IPS DF 6.9 (cell line): ENCODE results near the gene TMEM106C.

Experiments used
- DNase-seq: peaks from one replicate; pipeline ENCODE4 v3.0.0-alpha.2; 2013; ENCODE audit warnings: low read depth, low spot score
- H3K27ac ChIP-seq: one replicate; pipeline ENCODE4 v1.5.1; 2013; ENCODE audit warnings: low read length, control low read depth
- H3K27me3 ChIP-seq: 2 replicates; pipeline ENCODE4 v1.6.1; 2013; ENCODE audit warnings: mild to moderate bottlenecking, low read length; ENCODE audit not compliant: control insufficient read depth, insufficient read depth
- H3K36me3 ChIP-seq: 2 replicates; pipeline ENCODE4 v1.6.1; 2013; ENCODE audit warnings: low read length; ENCODE audit not compliant: control insufficient read depth, insufficient read depth
- H3K4me1 ChIP-seq: 2 replicates; pipeline ENCODE4 v1.6.1; 2013; ENCODE audit warnings: low read length; ENCODE audit not compliant: control insufficient read depth, insufficient read depth
- H3K4me3 ChIP-seq: 2 replicates; pipeline ENCODE4 v1.5.1; 2013; ENCODE audit warnings: mild to moderate bottlenecking, low read length
- H3K9me3 ChIP-seq: 2 replicates; pipeline ENCODE4 v1.6.1; 2013; ENCODE audit warnings: low read length, inconsistent platforms; ENCODE audit not compliant: control insufficient read depth, insufficient read depth
- WGBS: extraction: QIAGEN DNeasy Blood & Tissue Kit; methylation state at CpG from one replicate; pipeline ENCODE4 v1.1.7; 2013; ENCODE audit warnings: mixed read lengths, missing lambda C conversion rate; ENCODE audit not compliant: insufficient read length, insufficient coverage; 5-methylcytosine and 5-hydroxymethylcytosine counted together

The TMEM106C gene

GRCh38 chr12:47986291-47986660 lies 22.9 kb downstream of the TMEM106C start:
- WGBS, result no CpG with 5 or more reads among the region's 8 CpGs
- no peaks in the 10 kb centered on the region for H3K36me3 ChIP-seq
- no peak overlapping the region for H3K4me3 ChIP-seq
- no peaks in the 10 kb centered on the region for H3K27me3 ChIP-seq
- H3K27ac ChIP-seq, result no peak overlapping the region
- 0 out of 2 replicates have a peak, but pooled peaks cover 1% of the 10 kb centered on the region for H3K4me1 ChIP-seq
- DNase-seq, result no peak
- H3K9me3 ChIP-seq, result no peaks in the 10 kb centered on the region

GRCh38 chr12:47986832-47987231 lies 23.4 kb downstream of the TMEM106C start:
- no CpG with 5 or more reads among the region's 5 CpGs for WGBS
- Histone ChIP-seq H3K27me3 (no peaks in the 10 kb centered on the region), H3K36me3 (no peaks in the 10 kb centered on the region), H3K9me3 (no peaks in the 10 kb centered on the region), H3K4me3 (no peak overlapping the region), H3K4me1 (0 out of 2 replicates have a peak, but pooled peaks cover 1% of the 10 kb centered on the region), H3K27ac (no peak overlapping the region)
- DNase-seq, result no peak

GRCh38 chr12:47987411-47988072 lies 24.1 kb downstream of the TMEM106C start:
- no CpG with 5 or more reads among the region's 14 CpGs for WGBS
- no peak overlapping the region for H3K27ac ChIP-seq
- H3K9me3 ChIP-seq, result no peaks in the 10 kb centered on the region
- DNase-seq, result no peak
- no peaks in the 10 kb centered on the region for H3K36me3 ChIP-seq
- H3K4me3 ChIP-seq, result no peak overlapping the region
- no peaks in the 10 kb centered on the region; the same call in 1 of the 2 replicates for H3K27me3 ChIP-seq
- 0 out of 2 replicates have a peak, but pooled peaks cover 1% of the 10 kb centered on the region for H3K4me1 ChIP-seq

- no peak overlapping the region for H3K27ac ChIP-seq
- no peaks in the 10 kb centered on the region for H3K36me3 ChIP-seq
- no peak overlapping the region for H3K4me3 ChIP-seq
- H3K4me1 ChIP-seq, result 0 out of 2 replicates have a peak, but pooled peaks cover 1% of the 10 kb centered on the region
- H3K27me3 ChIP-seq, result no peaks in the 10 kb centered on the region; the same call in 1 of the 2 replicates
- H3K9me3 ChIP-seq, result no peaks in the 10 kb centered on the region
- DNase-seq, result no peak
- no CpG with 5 or more reads among the region's 15 CpGs for WGBS
Observed at GRCh38 chr12:47988073-47989022, 25.0 kb downstream of the TMEM106C start.

- WGBS, result no CpG with 5 or more reads among the region's 8 CpGs
- Histone ChIP-seq H3K4me3 (no peak overlapping the region), H3K9me3 (no peaks in the 10 kb centered on the region), H3K36me3 (no peaks in the 10 kb centered on the region), H3K27ac (no peak overlapping the region), H3K4me1 (0 out of 2 replicates have a peak, but pooled peaks cover 1% of the 10 kb centered on the region), H3K27me3 (no peaks in the 10 kb centered on the region; the same call in 1 of the 2 replicates)
- DNase-seq, result no peak
Observed at GRCh38 chr12:47989023-47989417, 25.6 kb downstream of the TMEM106C start.

GRCh38 chr12:47989666-47990065 lies 26.3 kb downstream of the TMEM106C start:
- Histone ChIP-seq H3K36me3 (no peaks in the 10 kb centered on the region), H3K27me3 (no peaks in the 10 kb centered on the region; the same call in 1 of the 2 replicates), H3K27ac (no peak overlapping the region), H3K4me3 (no peak overlapping the region), H3K9me3 (no peaks in the 10 kb centered on the region), H3K4me1 (0 out of 2 replicates have a peak, but pooled peaks cover 1% of the 10 kb centered on the region)
- no peak for DNase-seq
- no CpG with 5 or more reads among the region's 12 CpGs for WGBS

GRCh38 chr12:47990351-47991105 lies 27.1 kb downstream of the TMEM106C start:
- H3K9me3 ChIP-seq, result no peaks in the 10 kb centered on the region
- H3K4me3 ChIP-seq, result no peak overlapping the region
- no peaks in the 10 kb centered on the region for H3K36me3 ChIP-seq
- H3K4me1 ChIP-seq, result 0 out of 2 replicates have a peak, but pooled peaks cover 1% of the 10 kb centered on the region
- H3K27me3 ChIP-seq, result no peaks in the 10 kb centered on the region; the same call in 1 of the 2 replicates
- H3K27ac ChIP-seq, result no peak overlapping the region
- no peak for DNase-seq
- no CpG with 5 or more reads among the region's 7 CpGs for WGBS

- H3K36me3 ChIP-seq, result no peaks in the 10 kb centered on the region
- no peaks in the 10 kb centered on the region for H3K9me3 ChIP-seq
- no peak for DNase-seq
- 0 out of 2 replicates have a peak, but pooled peaks cover 1% of the 10 kb centered on the region for H3K4me1 ChIP-seq
- no peak overlapping the region for H3K27ac ChIP-seq
- WGBS, result no CpG with 5 or more reads among the region's 13 CpGs
- H3K4me3 ChIP-seq, result no peak overlapping the region
- H3K27me3 ChIP-seq, result peaks cover 5% of the 10 kb centered on the region; the same call in 1 of the 2 replicates
Observed at GRCh38 chr12:47991106-47992061, 28.0 kb downstream of the TMEM106C start.

GRCh38 chr12:47992776-47993175 lies 29.4 kb downstream of the TMEM106C start:
- H3K4me1 ChIP-seq, result 0 out of 2 replicates have a peak, but pooled peaks cover 1% of the 10 kb centered on the region
- H3K27ac ChIP-seq, result no peak overlapping the region
- no peak for DNase-seq
- H3K36me3 ChIP-seq, result no peaks in the 10 kb centered on the region
- WGBS, result no CpG with 5 or more reads among the region's 10 CpGs
- no peaks in the 10 kb centered on the region for H3K9me3 ChIP-seq
- H3K4me3 ChIP-seq, result no peak overlapping the region
- peaks cover 10% of the 10 kb centered on the region; the same call in 1 of the 2 replicates for H3K27me3 ChIP-seq
